DMS79 (cell line): Measurements from ENCODE around the gene ZNF571.
A peak's percentile ranks its signal among the peaks of the same experiment; 100 is the strongest.

Experiments
- DNase-seq: peaks from one replicate; lab custom pipeline; 2025; lab: John Stamatoyannopoulos, UW

Gene ZNF571

DNA sequence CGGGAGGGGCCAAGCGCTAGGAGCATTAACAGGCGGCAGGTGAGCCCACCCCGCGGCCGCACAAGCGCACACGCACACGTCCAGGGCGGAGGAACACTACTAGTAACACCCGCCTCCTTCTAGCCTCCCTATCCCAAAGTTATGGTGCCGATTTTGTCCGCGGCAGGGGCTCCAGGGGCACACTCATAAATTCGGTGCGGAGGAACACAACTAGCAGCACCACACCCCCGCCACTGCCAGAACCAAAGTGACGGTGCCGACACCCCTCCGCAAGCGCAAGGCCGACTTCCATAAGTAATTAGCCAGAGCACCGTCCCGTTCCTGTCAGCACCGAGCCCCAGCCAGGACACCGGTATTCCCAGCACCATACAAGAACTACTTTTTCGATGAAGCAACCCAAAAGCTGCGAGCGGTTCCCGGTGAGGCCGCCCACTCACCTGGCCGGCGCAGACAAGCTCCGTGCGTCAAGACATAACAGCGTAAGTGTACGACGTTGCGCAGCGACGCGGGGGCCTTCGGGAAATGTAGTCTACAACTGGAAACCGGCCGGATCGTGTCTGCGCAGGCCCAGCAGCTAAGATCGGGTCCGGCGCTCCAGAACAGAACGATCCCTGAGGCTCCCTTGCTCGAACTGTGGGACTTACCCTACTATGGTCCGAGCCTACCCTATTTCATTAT is at the start of gene ZNF571, which contains the start of gene ZNF540:
Gene ZNF571, minus strand, starts transcription at position 489 of the 678 bp plus-strand sequence. CDS start 8,116 bp downstream, outside the sequence.
Gene ZNF540, plus strand, starts transcription at position 573 of the 678 bp plus-strand sequence. CDS start 3,572 bp downstream, outside the sequence.
- peak; percentile 94 for DNase-seq

DNA sequence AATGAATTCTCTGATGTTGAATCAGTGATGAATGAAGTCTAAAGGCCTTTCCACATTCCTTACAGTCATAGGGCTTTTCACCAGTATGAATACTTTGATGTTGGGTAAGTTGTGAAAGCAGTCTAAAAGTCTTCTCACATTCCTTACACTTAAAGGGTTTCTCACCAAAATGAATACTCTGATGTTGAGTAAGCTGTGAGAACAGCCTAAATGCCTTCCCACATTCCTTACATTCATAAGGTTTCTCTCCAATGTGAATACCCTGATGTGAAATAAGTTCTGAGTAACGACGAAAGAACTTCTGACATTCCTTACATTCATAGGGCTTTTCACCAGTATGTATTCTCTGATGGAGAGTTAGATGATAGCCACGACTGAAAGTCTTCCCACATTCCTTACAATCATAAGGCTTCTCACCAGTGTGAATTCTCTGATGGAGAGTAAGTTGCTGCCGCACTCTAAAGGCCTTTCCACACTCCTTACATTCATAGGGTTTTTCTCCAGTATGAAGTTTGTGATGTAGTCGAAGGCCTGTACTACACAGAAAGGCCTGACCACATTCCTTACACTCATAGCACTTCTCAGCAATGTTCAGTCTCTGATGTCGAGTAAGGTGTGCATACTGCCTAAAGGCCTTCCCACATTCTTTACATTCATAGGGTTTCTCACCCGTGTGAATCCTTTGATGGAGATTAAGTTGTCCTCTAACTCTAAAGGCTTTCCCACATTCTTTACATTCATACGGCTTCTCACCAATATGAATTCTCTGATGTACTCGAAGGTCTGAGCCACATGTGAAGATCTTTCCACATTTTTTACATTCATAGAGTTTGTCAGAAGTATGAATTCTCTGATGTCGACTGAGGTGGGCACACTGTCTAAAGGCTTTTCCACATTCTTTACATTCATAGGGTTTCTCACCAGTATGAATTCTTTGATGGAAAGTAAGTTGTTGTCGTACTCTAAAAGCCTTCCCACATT is 40.8 kb upstream of the ZNF571 start:
- DNase-seq, result no peak

DNA sequence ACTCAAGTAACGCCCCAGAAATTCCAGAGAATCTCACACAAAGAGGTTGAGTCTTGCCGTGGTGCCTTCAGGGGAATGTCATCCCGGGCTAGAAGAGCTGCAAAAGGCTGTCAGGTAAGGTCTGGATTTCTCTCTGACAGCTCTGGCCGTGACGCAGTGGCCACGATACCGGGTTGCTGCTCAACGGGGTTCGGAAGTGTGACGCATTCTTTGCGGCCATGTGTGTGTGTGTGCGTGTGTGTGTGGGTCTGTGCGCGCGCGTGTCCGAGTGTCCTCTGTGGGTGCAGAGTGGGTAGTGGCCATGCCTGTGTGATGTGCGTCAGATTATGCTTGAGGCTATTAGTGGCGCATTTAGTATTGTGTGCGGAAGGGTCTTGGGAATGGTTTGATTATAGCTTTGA is 390 bp upstream of the ZNF571 start:
- peak; percentile 58 for DNase-seq

DNA sequence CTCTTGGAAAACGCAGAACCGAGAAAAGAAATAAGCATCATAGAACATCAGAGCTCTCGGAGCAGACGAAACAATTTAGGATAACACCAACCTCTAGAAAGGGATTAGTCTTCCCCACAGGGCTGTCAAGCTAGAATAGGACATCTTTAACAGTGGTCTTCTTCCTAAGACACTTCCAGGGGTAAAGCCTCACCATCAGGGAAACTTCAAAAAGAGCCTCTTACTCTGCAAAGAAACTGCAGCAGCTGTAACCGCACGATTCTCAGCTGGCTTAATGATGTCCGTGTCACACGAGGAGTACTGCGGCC is 642 bp downstream of the ZNF571 start:
- no peak for DNase-seq

DNA sequence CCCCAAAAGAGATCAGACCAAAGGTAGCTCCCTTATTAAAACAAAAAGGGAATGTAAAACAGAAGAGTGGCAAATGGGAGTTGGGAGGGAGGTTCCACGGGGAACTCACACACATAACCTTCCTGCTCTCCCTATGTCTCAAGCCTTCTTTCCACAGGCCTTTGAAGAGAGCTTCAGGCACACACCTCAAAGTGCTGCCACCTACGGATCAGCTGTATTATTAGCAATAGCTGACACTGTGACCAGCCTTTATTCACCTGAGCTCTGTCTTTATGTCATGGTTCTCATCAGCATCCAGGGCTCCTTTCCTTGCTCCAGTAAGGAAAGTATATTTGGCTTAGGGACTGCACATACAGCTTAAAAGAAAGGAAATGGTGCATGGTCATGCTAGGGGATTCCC is 11.3 kb downstream of the ZNF571 start:
- no peak for DNase-seq

DNA sequence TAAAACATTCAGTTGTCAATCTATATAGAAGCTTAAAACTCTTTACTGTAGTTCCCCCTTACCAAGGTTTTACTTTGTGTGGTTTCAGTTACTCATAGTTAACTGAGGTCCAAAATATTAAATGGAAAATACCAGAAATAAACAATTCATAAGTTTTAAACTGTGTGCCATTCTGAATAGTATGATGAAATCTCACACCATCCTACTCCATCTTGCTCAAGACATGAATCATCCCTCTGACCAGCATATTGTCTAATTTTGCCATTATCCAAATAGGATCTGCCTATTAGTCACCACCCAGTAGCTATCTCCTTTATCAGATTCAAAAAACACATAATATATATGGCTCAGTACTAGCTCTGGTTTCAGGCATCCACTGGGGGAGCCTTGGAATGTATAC is 22.4 kb downstream of the ZNF571 start:
- no peak for DNase-seq

DNA sequence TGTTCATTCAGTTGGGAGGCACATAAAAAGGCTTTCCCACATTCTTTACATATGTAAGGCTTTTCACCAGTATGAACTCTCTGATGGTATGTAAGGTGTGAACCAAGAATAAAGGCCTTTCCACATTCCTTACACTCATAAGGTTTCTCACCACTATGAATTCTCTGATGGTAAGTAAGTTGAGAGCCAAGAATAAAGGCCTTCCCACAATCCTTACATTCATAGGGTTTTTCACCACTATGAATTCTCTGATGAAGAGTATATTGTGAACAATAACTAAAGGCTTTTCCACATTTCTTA is 29.3 kb downstream of the ZNF571 start:
- no peak for DNase-seq

DNA sequence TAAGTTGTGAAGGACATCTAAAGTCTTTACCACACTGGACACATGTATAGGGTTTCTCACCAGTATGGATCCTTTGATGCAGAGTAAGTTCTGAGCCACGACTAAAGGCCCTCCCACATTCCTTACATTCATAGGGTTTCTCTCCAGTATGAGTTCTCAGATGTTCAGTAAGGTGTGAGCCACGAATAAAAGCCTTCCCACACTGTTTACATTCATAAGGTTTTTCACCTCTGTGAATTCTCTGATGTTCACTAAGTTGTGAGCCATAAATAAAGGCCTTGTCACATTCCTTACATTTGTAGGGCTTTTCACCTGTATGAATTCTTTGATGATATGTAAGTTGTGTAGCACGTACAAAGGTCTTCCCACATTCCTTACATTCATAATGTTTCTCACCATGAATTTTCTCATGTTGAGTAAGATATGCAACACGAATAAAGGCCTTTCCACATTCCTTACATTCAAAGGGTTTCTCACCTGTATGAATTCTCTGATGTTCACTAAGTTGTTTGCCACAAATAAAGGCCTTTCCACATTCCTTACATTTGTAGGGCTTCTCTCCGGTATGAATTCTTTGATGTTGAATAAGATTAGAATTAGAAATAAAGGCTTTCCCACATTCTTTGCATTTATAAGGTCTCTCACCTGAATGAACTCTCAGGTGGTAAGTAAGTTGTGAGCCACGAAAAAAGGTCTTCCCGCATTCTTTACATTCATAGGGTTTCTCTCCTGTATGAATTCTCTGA is 29.8 kb downstream of the ZNF571 start:
- no peak for DNase-seq

DNA sequence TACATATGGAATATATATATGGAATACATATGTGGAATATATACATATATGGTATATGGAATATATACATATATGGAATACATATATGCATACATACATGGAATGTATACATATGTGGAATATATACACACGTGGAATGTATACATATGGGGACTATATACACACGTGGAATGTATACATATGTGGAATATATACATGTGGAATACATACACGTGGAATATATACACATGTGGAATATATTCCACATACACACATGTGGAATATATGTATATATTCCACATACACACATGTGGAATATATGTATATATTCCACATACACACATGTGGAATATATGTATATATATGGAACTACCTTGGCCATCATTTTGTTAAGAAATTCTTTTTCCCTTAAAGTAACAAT is 31.1 kb downstream of the ZNF571 start:
- no peak for DNase-seq

DNA sequence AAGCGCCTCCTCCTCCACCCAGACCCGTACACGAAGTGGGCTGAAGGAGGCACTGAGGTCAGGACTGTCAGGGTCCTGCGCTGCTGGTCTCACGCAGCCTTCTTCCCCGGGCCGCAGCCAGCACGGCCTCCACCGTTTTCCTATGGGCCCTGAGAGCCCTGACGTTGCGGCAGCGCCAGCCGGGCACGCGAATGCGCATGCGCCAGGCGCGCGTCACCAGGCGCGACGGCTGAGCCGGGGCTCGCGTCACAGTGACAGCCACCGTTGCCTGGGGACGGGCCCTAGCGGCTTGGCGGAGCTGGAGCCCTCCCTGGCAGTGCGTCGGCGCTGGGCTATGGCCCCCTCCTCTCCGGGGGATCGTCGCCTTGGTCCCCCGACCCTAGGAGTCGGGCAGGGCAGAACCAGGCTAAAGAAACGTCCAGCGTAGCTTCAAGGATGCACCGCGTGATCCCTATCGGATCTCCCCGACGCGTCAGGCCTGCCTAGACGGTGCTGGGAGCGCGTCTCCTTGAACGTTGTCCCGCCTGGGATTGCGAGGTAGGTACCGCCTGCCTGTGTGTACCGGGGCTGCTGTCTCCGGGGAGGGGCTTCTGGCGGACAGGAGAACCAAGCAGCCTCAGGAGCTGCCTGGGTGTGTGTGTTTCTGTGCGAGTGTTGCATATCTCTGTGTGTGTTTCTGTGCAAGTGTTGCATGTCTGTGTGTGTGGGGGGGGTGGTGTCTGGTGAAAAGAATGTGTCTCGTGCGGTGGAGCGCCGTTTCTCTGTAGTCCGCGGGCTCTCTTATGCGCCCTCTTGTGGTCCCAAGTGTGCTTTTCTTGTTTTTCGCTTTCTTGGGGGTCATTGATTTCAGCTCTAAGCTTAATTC is 43.2 kb downstream of the ZNF571 start:
- DNase-seq, result no peak

DNA sequence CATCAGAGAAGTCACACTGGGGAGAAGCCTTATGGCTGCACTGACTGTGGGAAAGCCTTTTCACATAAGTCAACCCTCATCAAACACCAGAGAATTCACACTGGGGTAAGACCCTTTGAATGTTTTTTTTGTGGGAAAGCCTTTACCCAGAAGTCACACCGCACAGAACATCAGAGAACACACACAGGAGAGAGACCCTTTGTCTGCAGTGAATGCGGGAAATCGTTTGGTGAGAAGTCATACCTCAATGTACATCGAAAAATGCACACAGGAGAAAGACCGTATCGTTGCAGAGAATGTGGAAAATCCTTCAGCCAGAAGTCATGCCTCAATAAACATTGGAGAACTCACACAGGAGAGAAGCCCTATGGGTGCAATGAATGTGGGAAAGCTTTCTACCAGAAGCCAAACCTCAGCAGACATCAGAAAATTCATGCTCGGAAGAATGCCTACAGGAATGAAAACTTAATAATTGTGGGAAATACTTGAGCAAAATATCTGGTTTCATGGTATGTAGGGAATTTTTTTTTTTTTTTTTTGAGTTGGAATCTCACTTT is 57.1 kb downstream of the ZNF571 start:
- no peak for DNase-seq

DNA sequence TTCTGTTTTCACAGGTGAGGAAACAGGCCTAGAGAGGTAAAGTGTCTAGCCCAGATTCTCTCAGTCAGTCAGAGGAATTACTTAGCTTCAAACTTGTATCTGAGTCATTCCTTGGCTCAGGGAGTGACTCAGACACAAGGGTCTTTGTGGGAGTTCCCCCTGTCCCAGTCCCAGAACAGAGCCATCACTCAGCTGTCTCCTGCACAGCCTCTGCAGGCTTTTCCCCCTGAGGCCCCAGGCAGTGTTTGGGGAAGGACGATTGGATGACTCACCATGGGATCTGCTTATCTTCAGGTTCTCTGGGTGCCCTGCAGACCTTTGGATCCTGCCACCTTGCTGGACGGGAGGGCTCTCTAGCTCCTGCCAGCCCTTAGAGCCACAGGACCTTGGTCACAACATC is 74.7 kb downstream of the ZNF571 start:
- DNase-seq, result no peak
